ENCODE data around the gene CALCR.
A peak's percentile ranks its signal among the peaks of the same experiment; 100 is the strongest.

The CALCR gene

DNA sequence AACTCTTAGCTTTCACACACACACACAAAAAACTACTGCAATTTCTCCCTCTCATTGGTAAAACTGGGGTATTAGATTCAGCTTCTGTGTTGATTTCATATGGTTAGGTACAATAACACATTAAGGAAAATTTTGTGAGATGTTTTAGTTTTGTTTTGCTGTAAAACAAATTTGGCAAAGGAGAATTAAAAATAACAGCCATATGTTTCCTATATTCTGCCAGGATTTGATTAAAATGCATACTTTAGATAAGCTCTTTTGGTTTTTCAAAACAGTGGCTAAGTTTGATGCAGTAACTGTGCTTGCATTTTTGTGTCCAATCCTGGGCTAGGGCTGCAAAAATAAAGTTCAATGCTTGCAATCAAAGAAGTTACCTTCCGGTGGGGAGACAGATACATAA is 126.3 kb downstream of the CALCR start:
- no peak for DNase-seq (ENCODE audit: low read depth in 2 of 2)

DNA sequence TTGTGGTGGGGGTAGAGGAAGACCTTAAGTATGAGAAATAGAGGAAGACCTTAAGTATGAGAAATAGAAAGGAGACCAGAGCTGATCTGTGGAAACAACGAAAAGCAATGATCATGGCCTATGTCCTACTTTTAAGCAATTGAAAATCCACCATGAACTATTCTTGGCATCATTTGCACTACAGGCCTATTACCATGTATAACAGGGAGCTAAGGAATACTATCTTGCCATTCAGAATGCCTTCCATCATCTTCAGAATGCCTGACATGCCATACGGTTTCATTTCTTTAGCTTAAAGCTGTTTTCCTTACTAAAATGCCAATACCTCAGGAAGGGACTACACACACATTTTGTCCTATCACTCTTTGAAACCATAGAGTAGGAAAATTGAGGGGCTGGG is 127.0 kb downstream of the CALCR start:
- no peak for DNase-seq (ENCODE audit: low read depth in 2 of 2)

DNA sequence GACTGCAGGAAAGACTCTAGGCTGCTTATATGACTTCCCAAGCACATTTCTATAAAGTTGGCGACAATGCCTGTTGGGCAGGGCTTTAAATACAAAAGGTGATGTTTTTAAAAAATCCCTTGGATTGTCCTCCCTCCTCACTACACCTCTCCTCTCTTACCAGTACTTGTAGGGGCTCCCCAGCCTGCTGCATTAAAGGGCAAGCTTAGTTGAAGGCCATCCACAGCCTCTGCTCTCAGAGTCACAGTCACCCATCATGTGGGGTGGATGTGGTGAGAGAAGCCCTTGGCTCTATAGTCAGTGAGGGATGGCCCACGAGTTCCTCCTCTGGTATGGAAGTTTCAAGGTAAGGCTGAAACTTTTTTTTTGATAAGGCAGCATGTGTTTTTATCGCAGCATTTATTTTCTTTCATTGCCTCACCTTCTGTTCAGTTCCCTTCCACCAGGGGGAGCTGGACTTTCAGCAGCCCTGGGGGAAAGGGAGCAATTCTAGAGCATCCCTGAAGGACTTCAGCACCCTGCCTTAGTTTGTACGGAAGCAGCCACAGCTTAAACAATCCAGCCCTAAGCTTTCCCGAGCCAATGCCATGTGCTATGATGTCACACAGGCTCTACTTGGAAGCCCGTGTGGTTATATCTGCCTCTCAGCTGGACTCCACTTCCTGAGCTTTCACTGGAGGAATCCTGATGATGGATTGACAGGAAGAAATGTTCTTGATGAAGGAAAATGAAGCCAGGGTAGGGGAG is 131.9 kb downstream of the CALCR start:
- DNase-seq (ENCODE audit: low read depth in 2 of 2), result peak in 1 of 2 donors; percentile 15

DNA sequence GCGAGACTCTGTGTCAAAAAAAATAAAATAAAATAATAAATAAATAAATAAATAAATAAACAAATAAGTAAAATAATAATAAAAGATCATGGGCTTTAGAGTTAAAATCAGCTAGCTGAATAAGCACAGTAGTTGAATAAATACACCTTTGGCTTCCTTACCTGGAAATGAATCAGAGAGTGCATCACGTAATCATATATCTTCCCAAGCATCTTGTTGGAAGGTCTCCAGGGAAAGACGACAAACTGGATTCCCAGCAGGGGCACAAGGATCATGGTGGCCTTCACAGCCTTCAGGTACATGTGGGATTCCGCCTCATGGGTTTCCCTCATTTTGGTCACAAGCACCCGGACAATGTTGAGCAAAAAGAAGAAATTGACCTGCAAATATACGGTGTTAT is 138.7 kb downstream of the CALCR start:
- no peak for DNase-seq (ENCODE audit: low read depth in 2 of 2)

DNA sequence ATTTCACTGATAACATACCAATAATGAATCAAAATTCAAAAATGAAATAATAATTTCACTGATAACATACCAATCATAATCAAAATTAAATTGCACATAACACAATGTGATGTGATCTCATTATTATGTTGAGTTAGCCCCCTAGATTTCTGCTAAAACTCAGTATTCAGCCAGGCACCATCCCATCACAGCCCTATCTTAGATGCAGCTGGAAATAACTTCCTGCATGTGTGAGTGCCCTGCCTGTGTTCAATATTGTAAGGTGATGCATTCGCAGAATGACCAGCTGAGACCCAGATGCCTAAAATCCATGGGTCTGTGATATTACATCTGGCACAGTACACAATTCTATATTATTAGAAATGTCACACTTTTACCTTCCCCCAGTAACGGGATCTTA is 142.4 kb downstream of the CALCR start:
- DNase-seq (ENCODE audit: low read depth in 2 of 2), result no peak

DNA sequence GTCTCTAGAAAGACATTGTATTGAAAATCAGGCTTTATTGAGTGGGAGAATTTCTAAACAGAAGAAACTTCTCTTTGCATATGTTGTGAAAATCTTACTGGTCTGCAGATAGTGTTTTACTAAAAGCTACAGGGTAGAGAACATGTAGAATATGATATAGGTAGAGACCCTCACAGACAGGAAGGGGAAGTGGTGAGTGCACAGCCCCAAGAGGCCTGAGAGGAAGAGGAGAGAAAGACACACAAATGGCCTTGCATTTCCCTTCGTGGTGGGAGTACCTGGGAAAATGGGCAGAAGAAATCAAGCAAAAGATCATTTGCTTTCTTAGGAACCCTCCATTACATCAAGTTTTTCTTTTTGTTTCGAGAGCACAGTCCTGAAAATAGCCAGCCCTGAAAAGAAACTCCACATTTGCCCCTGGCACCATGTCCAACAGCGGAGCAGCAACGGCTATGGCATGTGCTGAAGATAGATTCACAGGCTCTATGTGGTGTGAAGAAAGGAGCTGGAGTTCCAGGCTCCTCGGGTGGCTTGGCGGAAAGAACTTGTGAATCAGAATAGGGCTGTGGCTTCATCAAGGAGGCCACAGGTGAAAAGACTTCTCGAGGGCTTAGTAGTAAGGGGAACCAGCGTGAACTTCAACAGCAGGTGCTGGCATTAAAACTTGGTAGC is 143.5 kb downstream of the CALCR start:
- DNase-seq (ENCODE audit: low read depth in 2 of 2), result no peak

DNA sequence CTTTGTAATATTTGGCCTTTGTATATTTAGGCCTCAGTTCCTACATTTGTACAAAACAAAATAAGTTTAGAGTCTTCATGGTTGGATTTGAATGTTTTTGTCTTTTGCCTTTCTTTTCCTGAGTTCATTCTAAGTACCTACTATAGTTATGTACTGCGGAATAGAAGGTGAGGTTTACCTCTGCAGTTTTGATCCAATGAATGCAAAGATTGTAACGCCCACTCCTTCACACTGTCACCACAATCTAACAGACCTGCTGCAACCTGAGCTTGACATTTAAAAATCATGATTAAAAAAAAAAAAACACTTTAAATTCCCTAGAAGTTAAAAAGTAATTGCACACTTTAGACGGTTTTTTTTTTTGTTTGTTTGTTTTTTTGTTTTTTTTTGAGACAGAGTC is 145.0 kb downstream of the CALCR start:
- no peak for DNase-seq (ENCODE audit: low read depth in 2 of 2)

DNA sequence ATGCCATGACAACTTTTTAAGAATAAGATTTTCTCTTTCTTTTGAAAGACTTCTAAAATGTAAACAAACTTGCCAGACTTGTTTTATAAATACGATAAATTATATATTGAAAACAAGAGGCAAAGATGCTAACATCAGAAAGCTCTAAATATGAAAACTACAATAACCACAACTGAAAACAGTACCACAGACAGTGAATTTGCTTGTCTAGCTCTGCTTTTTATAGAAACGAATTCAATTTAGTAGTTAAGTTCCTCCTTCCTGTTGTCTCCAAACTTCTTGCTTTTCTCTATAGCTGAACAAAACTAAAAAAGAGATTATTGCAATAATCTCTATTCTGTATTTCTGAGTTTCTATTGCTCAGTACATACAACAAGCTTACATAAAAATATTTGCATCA is 147.4 kb downstream of the CALCR start:
- no peak for DNase-seq (ENCODE audit: low read depth in 2 of 2)

DNA sequence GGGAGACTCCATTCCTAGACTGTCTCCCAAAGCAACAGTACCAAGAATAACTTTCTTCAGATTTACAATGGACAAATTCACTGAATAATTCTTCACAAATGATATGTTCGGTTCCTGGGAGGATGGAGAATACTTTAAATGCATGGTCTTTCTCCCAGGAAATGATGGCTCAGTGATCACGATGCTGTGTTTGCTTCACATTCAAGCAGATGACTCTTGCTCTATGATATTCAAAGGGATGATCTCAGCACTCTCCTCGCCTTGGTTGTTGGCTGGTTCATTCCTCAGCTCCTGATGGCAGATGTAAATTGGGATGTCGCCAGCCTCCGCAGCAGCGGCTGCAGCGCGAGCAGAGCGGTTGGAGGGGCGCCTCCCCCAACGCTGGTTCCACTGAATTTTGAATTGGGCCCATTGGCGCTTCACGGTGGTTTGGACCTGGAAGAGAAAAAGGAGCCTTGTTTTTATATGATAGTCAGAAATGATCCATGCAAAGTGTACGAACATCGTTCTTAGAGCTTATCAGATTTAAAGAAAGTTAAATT is 148.3 kb downstream of the CALCR start:
- no peak for DNase-seq (ENCODE audit: low read depth in 2 of 2)

DNA sequence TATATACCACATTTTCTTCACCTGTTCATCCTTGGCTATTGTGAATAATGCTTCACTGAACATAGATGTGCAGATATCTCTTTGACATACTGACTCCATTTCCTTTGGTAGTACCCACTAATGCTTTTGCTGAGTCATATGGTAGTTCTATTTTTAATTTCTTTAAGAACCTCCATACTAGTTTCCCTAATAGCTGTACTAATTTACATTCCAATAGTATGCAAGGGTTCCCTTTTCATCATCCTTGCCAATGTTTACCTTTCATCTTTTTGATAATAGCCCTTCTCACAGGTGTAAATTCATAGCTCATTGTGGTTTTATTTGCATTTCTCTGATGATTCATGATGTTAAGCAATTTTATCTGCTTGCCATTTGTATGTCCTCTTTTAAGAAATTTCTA is 159.9 kb downstream of the CALCR start:
- DNase-seq (ENCODE audit: low read depth in 2 of 2), result no peak

DNA sequence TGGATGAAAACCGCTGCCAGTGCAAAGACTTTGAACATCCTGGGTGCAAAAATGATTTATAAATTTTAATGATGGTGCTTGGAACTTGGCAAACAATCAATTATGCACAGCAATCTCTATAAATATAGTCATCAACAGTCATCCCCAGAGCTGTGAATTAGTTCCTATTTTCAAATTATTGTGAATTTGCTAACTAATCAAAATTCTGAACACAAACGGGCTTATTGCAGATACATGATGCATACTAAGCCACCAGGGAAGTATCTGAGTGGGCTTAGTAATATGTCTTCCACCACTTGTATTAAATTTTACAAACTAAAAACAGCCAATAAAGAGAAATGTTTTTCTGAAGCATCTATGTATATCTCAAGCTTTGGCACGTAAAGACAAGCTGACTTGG is 165.2 kb downstream of the CALCR start:
- DNase-seq (ENCODE audit: low read depth in 2 of 2), result no peak

DNA sequence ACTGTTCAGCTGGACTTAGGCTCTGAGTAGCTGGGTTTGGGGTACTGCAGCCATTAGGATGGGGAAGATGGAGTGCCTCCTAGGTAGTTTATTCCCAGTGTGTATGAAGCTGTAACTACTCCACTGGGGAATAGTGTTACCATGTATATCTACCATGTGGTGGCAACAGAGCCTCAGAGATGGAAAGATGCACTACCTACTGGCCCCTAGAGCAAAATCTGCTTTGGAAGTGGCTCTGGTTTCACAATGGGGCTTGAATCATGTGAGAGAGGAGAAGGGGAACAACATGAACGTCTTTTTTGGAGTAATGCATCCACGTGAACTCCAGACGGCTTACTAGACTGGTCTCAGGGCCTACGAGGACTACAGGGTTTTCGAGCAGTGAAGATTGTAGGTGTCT is 167.3 kb downstream of the CALCR start:
- no peak for DNase-seq (ENCODE audit: low read depth in 2 of 2)

DNA sequence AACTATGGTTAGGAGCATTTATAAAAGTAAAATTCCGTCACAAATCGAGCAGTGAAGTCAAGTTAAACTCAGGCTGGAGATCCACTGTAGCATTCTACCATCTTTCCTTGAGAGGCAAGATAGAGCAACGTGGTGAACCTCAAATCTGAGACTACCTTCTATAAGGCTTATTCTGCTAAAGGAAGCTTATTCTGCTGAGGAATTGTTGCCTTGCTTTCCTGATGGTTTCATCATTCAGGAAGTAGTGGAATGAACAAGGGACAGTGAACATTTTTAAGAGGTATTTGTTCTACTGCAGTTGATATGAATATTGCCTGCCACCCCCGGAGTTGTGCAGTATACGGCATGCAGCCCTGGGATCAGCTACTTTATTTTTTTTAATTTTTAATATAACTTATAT is 171.6 kb downstream of the CALCR start:
- DNase-seq (ENCODE audit: low read depth in 2 of 2), result no peak

DNA sequence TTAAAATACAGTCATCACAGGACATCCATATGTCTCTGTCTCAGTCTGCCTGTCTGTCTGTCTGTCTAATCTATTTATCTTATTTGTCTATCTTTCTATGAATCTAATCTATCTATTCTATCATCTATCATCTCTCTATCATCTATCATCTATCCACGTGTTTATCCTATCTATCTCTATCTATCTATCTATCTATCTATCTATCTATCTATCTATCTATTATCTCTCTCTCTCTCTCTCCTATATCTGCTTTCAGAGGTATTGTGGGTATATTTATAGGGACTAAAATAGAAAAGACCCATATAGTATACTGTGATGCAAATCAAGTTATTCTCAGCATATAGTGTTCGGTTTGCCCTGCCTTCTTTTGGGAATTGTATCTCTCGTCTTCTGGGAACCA is 174.9 kb downstream of the CALCR start:
- no peak for DNase-seq (ENCODE audit: low read depth in 2 of 2)

DNA sequence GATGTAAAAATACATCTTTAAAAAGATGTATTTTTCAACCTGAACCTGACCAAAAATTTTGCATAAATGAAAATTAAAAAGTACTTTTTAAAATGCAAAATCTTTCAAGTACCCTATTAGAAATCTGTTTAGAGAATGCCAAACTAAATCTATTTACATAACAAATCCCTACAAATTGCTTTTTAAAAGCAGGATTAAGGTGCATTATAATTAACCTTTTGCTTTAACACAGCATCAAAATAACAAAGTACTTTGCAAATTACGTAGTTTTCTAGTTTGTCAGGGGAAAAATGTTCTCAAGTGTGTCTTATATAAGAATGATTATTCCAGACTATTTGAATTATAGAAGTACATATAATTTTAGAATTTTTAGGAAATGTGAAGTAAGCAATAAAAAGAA is 181.5 kb downstream of the CALCR start:
- DNase-seq (ENCODE audit: low read depth in 2 of 2), result no peak

DNA sequence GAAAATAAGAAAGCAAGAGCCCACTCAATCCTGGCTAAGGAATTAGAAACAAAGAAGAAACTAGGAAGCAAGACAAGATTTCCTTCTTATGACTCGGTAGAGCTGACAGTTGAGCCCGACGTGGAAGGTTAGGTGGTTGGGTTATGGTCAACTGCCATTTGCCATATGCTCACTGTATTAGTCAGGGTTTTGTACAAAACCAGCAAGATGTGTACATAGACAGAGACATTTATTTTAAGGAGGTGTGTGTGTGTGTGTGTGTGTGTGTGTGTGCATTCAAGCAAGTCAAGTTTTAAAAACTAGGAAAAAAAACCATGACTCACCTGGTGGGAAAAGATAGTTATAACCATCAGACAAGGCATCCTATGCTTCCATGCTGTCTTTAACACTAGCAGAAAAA is 183.9 kb downstream of the CALCR start:
- DNase-seq (ENCODE audit: low read depth in 2 of 2), result no peak

DNA sequence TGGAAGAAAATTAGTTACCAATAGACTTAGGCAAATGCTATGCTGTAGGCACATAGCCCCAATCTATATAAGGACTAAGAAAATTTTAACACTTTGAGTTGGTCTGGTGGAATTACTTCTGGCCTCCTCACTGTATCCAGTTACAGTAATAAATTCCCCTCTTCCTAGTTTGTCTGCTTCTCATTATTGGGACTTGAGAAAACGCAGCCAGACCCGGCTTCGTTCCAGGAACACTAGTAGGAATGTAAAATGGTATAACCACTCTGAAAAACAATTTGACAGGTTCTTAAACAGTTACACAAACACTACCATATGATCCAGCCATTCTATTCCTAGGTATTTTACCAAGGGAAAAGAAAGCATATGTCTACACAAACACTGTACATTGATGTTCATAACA is 192.2 kb downstream of the CALCR start:
- no peak for DNase-seq (ENCODE audit: low read depth in 2 of 2)

DNA sequence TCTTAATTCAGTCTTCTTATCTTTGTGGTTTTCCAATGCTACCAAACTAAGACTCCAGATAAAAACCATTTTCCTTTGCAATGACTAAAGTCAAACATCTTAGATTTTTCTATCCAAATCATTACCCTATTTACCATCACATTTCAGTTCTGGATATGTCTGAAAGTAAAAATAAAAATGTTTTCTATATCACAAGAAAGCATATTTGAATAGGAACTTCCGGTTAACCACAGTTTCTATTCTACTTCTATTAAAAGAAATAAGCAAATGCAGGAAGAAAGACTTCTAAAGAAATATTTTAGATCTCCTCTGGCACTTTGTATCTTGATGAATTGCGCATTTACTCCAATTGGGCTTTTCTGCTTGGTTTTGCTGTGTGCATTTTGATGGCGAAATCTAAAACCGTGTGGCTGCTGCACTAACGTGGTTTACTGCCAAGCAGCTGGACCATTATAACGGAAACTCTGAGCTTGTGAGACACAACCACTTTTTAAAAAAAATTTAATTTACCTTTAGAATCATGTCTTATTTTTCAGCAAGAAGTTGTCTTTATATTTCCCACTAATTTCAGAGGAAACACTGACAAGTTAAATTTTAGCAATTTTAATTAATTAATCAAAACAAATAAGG is 196.3 kb downstream of the CALCR start:
- no peak for DNase-seq (ENCODE audit: low read depth in 2 of 2)

DNA sequence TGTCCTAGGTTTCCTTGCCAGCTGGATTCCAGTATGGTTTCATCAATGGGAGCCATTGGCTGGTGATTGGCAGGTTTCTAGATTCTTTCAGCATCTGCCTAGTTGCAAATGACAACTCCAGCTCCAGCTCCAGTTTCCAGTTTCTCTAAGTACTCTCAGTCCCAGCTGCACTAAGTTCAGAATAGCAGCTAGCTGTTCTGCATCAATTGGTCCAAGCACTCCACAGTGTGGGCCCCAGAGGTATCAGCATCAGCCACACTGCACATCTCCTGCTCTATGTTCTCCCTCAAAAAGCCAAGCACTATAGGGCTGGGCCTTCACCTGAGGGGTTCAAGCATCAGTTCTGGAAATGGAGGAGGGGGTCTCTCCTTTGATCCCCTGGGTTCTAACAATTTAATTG is 198.9 kb downstream of the CALCR start:
- DNase-seq (ENCODE audit: low read depth in 2 of 2), result no peak

All from stimulated activated CD4-positive, alpha-beta T cell treated with anti-CD3 and anti-CD28 coated beads, Interleukin-15, amount 100 ng/mL, for 48 hours (primary cell).